Measurements from ENCODE around the gene HERC5.

DNA sequence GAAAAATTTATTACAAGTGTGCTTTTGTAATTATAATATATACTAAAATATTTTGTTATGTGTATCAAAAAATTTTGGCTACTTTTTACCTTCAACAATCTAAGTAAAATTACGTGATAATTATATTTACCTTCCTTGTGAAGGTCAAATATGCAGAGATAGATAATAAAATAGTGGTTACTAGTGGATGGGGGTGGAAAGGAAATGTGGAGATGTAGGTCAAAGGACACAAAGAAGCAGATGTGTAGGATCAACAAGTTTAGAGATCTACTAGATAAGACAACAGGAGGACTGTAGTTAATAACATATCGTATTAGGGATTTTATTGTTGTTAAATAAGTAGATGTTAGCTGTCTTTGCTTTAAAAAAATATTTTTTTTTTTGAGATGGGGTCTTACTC, 21.3 kb downstream of the HERC5 start:
- TF ChIP-seq GATA2 (IDR thresholded peaks at IDR 0.05; ENCODE audit: low read depth, low read length) (no peak), GATA3 (IDR thresholded peaks at IDR 0.05; ENCODE audit: low read depth, low read length) (no peak)

Measured in SH-SY5Y (cell line).